HCEC 1CT (cell line): ENCODE results near the gene CCDC34.

Source experiments
- DNase-seq: peaks from one replicate; pipeline ENCODE4 v3.0.0-alpha.2; 2017

CCDC34 gene, protein sequence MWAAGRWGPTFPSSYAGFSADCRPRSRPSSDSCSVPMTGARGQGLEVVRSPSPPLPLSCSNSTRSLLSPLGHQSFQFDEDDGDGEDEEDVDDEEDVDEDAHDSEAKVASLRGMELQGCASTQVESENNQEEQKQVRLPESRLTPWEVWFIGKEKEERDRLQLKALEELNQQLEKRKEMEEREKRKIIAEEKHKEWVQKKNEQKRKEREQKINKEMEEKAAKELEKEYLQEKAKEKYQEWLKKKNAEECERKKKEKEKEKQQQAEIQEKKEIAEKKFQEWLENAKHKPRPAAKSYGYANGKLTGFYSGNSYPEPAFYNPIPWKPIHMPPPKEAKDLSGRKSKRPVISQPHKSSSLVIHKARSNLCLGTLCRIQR

GRCh38 chr11:27362749-27363575 lies at the start of gene CCDC34:
CCDC34 (minus strand) TSS chr11:27363215; CDS start chr11:27363194, 21 bp downstream.
- peak; percentile 88 for DNase-seq

DNA sequence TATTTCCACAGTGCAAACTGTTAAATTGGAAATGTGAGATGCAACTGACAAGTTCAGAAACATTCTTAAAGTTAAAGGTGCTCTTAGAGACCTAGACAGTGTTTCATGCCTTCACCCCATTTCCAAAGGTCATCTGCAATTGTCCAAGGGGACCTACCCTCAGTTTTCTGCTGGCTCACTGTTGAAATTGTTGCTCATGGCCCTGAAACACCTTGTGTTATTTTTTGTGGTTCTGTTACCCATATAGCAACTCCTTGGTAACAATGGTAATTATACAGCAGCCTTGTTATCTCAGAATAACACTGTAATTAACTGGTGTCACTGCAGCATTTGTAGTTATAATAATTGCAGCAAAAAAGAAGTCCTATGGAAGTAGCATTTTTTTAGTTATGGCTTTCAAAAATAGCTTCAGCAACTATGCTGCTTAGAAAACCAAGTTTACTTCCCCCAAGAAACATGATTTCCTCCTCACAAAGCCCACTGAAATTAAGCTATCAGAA lies 49.2 kb upstream of the CCDC34 start:
- DNase-seq, result no peak

GRCh38 chr11:27411328-27411727 lies 48.3 kb upstream of the CCDC34 start:
- DNase-seq, result no peak

DNA sequence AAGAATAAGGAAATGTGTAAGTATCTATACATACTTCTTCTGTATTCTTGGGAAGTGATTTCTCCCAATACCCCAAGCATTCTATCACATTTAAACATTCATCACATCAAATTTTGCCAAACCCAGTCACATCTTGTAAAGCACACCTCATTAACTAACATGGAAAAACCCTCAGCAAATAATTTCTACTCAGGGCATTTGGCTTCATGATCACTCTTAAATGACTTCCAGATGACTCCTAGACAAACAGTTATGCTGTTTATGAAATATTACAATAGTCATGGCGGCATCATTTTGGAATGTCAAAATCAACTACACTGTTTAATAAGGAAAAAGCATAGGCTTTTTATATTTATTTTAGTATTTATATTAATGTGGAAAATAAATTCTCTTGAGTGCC lies 47.3 kb upstream of the CCDC34 start:
- no peak for DNase-seq

GRCh38 chr11:27409742-27410141 lies 46.7 kb upstream of the CCDC34 start:
- no peak for DNase-seq

DNA sequence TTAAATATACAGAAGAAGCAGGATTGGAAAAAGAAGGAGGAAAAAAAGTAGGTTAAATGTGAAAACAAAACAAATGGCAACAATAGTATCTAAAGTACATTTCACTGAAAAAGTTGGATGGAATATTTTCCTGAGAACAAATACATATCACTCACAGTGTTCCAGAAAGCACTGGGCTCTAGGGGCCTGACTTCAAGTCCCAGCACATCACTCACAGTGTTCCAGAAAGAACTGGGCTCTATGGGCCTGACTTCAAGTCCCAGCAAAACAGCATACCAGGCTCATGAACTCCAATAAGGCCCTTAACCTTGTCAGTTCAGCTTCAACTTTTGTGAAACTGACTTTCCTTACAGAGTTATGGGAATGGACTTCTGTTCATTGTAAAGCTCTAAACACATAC lies 46.0 kb upstream of the CCDC34 start:
- DNase-seq, result no peak

DNA sequence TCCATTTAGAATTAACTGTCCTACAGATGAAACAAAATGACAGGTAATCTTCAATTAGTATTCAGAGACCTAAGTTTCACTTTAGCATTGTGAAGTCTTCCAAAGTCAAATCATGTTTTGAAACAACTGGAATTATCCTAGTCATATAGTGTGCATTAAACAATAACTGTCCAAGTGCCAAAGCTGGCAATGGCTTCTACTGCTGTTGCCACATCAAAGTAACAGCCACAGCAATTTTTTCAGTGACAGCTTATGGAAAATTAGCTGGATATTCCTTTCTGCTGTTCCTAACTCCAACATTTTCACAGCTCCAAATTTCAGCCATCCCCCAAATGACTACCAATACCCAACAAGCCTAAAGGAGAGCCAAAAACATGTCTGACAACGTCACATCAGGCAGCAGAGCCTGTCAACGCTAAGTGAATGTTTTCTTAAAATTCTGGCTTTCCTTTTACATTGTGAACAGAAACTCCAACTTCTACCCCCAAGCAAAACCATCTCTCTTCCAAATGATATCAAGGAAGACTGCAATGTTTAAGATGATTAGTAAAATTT lies 45.3 kb upstream of the CCDC34 start:
- no peak for DNase-seq

DNA sequence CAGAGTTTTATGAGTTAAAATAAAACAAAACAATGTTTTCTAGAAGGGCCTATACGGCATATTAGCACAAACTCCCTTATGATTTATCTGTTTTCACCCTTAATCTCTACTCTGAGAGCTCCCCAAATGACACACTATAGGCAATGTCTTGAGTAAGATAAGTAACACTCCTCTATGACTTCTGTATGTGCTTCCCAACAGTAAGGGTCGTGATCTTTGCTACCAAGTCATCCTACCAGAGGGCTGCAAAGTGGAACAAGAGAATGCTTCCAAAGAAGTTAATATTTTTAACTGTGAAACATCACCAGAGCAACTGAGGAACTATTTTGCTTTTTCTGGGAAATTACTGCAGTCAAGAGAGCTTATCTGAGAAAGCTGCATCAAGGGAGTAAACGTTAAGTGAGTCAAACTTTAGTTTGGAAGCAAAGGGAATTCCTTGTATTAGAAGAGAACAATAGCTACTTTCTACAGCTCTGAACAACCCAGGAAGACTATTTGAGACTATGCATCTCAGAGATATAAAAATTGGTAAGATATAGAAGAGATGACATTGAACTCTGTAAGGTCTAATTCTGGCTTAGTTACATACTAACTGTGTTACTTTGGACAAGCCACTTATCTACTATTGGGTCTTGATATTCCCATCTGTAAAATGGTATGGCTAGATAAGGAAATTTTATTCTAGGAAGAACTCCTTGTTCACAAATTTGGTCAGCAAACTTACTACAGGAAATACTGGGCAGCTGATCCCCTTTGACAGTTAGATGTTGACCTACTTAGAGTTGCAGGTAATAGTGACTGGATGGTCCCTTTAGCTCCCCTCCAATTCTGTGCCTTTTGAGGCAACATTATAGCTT lies 43.7 kb upstream of the CCDC34 start:
- no peak for DNase-seq

- no peak for DNase-seq
Observed at GRCh38 chr11:27405134-27405533, 42.1 kb upstream of the CCDC34 start.

DNA sequence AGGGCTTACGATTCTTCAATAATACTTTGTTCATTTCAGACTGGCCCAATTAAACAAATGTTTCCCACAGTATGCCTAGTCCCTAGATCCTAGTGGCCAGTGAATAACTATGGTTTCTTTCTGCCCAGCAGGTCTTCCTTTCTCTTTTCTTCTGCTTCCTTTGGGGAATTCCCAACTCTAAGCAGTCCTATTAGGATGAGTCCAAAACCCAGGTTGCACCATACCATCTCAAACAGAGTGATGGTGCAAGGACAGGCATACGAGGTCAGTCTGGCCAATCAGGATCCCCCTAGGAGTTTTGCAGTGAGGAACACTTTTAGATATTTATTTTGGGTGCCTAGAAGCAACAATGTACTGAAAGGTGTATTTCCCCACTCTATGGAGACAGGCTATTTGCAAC lies 41.4 kb upstream of the CCDC34 start:
- no peak for DNase-seq

DNA sequence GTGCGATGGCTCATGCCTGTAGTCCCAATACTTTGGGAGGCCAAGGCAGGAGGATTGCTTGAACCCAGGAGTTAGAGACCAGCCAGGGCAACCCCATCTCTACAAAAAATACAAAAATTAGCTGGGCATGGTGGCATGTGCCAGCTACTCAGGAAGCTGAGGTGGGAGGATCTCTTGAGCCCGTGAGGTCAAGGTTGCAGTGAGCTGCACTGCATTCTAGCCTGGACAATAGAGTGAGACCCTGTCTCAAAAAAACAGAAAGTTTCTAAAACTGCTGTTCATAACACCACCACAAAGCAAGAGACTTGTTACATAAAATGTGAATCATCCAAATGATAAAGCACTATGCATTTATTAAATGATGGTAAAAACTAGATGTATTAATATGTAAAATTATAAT lies 40.2 kb upstream of the CCDC34 start:
- DNase-seq, result no peak

DNA sequence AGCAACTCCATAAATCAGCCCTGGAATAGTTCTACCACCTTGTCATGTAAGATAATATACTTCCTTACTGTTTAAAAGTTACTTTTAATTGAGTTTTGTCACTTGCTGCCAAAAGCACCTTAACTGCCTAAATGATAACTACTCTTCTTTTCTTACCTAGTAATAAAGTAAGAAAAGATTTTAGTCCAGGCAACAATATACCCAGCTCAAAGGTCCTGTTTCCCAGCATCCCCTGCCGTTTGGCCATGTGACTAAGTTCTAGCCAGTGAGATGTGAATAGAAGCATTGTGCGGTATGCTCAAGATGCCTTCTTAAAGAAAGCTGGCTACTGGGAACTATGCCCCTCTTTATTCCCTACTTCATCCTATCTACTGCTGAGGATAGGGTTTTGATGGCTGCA lies 39.4 kb upstream of the CCDC34 start:
- no peak for DNase-seq

DNA sequence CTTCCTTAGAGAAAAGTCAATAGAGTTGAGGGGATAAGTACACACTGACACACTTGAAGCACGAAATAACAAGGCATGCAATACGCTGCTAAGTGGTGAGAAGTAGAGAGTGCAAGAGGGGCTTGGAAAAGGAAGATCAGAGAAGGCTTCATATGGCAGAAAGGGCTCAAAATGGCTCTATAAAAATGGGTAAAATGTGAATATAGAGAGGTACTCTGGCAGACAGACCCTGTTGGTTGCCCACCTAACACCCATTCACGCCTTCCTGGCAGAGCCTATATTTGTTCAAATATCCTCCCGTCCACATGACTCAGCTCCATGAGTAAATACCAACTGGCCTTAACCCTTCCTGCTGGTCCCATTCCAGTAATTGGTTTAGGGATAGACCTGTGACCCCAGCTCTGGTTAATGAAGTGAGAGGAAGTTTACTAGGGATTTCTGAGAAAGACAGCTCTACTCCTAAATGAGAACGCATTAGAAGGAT lies 38.9 kb upstream of the CCDC34 start:
- DNase-seq, result peak; percentile 26

DNA sequence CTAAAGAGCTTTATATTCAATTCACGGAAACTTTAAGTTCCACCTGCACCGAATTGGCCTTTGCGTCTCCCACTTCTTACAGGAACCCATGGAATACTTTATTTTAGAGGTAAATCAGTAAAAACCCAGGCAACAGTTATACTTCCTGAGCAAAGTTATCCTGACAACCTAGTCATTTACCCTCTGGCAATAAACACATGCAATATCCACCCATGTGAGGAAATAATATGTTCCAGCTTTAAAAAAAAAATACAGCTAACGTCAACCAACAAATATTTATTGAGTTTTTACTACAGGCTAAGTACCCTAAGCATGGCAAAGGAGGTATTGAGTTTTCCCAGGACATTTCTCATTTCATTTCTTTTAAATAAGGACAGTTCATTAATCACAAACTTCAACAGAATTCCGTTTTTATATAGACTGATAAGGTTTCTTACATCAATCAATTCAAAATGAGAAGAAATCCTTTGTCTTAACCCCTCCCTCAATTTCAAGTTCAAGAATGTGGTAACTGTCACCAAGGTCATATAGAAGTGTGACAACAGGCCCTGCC lies 38.3 kb upstream of the CCDC34 start:
- DNase-seq, result no peak

DNA sequence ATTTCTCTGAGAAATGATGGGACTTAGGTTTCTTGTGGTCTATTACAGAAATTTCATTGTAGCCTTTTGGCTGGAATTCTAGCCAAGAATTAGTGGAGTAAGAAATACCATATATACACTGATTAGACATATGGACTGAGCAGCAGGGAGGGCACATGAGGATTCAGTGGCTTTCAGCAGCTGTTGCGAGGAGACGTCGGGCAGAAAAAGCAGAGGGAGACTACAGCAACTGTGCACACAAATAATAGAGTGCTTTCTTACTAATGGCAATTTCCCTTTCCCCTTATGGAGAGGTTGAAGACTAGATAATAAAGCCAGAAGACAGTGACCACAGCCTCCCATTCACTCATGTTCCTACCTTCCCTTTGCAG lies 35.4 kb upstream of the CCDC34 start:
- DNase-seq, result no peak

- DNase-seq, result no peak
Observed at GRCh38 chr11:27397624-27398399, 34.8 kb upstream of the CCDC34 start.

GRCh38 chr11:27396259-27396839 lies 33.3 kb upstream of the CCDC34 start:
- no peak for DNase-seq

DNA sequence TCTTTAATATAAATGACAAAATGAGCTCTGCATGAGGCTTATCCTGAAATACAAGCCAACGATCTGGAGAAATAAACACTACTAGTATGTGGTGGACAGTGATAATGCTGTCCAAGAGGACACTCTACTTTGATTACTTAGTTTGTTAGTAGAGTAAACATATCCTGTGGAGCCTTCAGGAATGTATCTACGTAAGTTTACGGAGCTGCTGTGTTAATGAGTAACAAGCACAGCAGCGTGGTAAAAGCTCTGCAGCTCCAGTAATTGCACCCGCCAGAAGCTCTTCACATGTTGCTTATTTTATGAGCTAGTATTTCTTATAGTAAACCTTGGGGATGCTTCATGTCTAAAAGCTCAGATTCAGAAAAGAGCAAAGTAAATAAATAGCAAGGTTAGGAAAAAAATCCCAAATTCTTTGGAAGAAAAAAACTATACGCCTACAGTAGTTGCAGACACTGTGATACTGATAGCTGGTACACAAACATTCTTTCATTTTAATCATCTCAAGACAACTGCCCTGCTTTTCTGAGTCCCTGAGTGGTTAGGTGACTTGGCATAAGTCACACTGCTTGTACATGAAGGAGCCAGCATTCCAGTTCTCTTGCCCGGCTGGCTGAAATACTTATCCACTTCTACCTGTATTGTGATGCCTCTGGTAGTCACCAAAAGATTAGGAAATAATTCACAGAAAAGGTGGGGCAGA lies 32.7 kb upstream of the CCDC34 start:
- peak; percentile 39 for DNase-seq

- no peak for DNase-seq
Observed at GRCh38 chr11:27394781-27395228, 31.8 kb upstream of the CCDC34 start.
